Breast epithelium (tissue), 3 donors: ENCODE measurements around the gene ISG15.

ENCODE experiments used
- CTCF ChIP-seq, 3 donors: fragments of 450-650 bp; IDR thresholded peaks; one replicate each; pipeline ENCODE4 v1.5.1; 2016 to 2017; ENCODE audit warnings: antibody characterized with exemption in 3 of 3, mild to moderate bottlenecking in 3 of 3, moderate library complexity in 3 of 3
- POLR2A ChIP-seq: fragments of 450-650 bp; IDR thresholded peaks from one replicate; pipeline ENCODE4 v1.6.1; 2016; ENCODE audit warnings: antibody characterized with exemption, mild to moderate bottlenecking, moderate library complexity
- POLR2AphosphoS5 ChIP-seq, 3 donors: sonication (generic); formaldehyde crosslinking; IDR thresholded peaks; one replicate each; pipeline ENCODE4 v1.6.1; 2017; ENCODE audit warnings: antibody characterized with exemption in 3 of 3

GRCh38 chr1:974293-974640 is 39.0 kb upstream of the ISG15 start:
- TF ChIP-seq POLR2AphosphoS5 (IDR thresholded peaks at IDR 0.05) = no peak
- no peak for TF ChIP-seq CTCF (IDR thresholded peaks at IDR 0.05)
- no peak for TF ChIP-seq POLR2A
